IMR-90 (cell line): ENCODE results near the gene ARHGAP45. TPM values are rescaled to one million over a fixed set of nuclear protein-coding genes. Genes with fewer than 3 reads are reported as not detected.

Source experiments
- ATAC-seq: fragments of 200-7000 bp; cut with Tn5 transposase; 2 replicates; pipeline ENCODE4 v1.9.1; 2020; ENCODE audit warnings: low read depth, mild to moderate bottlenecking, moderate library complexity
- BruUV-seq: library from RNA; stranded (reverse); fragments of 400-500 nt; replicated peaks from 2 replicates; lab custom pipeline; 2021; lab: Mats Ljungman, UMichigan
- CTCF ChIA-PET: fragments of 300-600 bp; formaldehyde crosslinking; extraction: SDS; loops from one replicate; lab custom pipeline; 2021; ENCODE audit warnings: antibody characterized with exemption; lab: Yijun Ruan, JAX
- POLR2A ChIA-PET: fragments of 300-600 bp; sonication (Branson Sonifier 250); formaldehyde crosslinking; loops from one replicate; lab custom pipeline; 2022; ENCODE audit warnings: antibody characterized with exemption; ENCODE audit not compliant: unreplicated experiment; lab: Charles Lee
- DNase-seq: peaks from one replicate; pipeline ENCODE4 v3.0.0; 2013
- H2AFZ ChIP-seq: replicated peaks from 2 replicates; pipeline ENCODE3; 2013; ENCODE audit warnings: low read length, mild to moderate bottlenecking; ENCODE audit not compliant: poor library complexity
- H2AK5ac ChIP-seq: 2 replicates; pipeline ENCODE4 v1.6.1; 2013; ENCODE audit warnings: low read depth, low read length, inconsistent platforms
- H2AK9ac ChIP-seq: replicated peaks from 2 replicates; pipeline ENCODE3; 2013; ENCODE audit warnings: mild to moderate bottlenecking, low read depth, low read length, moderate library complexity; ENCODE audit not compliant: poor library complexity
- H2BK120ac ChIP-seq: 2 replicates; pipeline ENCODE4 v1.6.1; 2013; ENCODE audit warnings: low read depth, low read length, inconsistent platforms
- H2BK15ac ChIP-seq: 3 replicates; pipeline ENCODE4 v1.6.1; 2013; ENCODE audit warnings: low read depth, low read length, inconsistent platforms
- H2BK20ac ChIP-seq: 2 replicates; pipeline ENCODE4 v1.6.1; 2013; ENCODE audit warnings: low read depth, mild to moderate bottlenecking, inconsistent platforms, low read length, moderate library complexity
- H2BK5ac ChIP-seq: 2 replicates; pipeline ENCODE4 v1.6.1; 2013; ENCODE audit warnings: mild to moderate bottlenecking, low read depth, low read length, inconsistent platforms; ENCODE audit not compliant: poor library complexity, severe bottlenecking
- H3K14ac ChIP-seq: replicated peaks from 2 replicates; pipeline ENCODE4 v1.6.1; 2013; ENCODE audit warnings: low read depth, low read length, inconsistent platforms
- H3K18ac ChIP-seq: 2 replicates; pipeline ENCODE4 v1.6.1; 2013; ENCODE audit warnings: low read depth, low read length, control low read depth
- H3K23ac ChIP-seq: 2 replicates; pipeline ENCODE4 v1.6.1; 2013; ENCODE audit warnings: low read depth, low read length, inconsistent platforms
- H3K27ac ChIP-seq: 2 replicates; pipeline ENCODE4 v1.5.1; 2013; ENCODE audit warnings: mild to moderate bottlenecking, control low read depth, low read length; ENCODE audit not compliant: insufficient read depth
- H3K27me3 ChIP-seq: 2 replicates; pipeline ENCODE4 v1.6.1; 2013; ENCODE audit warnings: low read length; ENCODE audit not compliant: control insufficient read depth, insufficient read depth
- H3K36me3 ChIP-seq: 2 replicates; pipeline ENCODE4 v1.6.1; 2013; ENCODE audit warnings: low read length, mixed read lengths; ENCODE audit not compliant: control insufficient read depth, insufficient read depth
- H3K4ac ChIP-seq: 2 replicates; pipeline ENCODE4 v1.6.1; 2013; ENCODE audit warnings: low read depth, low read length, inconsistent platforms
- H3K4me1 ChIP-seq: 2 replicates; pipeline ENCODE4 v1.6.1; 2013; ENCODE audit warnings: low read length, mixed read lengths; ENCODE audit not compliant: control insufficient read depth, insufficient read depth
- H3K4me2 ChIP-seq: 2 replicates; pipeline ENCODE4 v1.6.1; 2013; ENCODE audit warnings: low read depth, mild to moderate bottlenecking, control low read depth, low read length, moderate library complexity
- H3K4me3 ChIP-seq: 2 replicates; pipeline ENCODE4 v1.5.1; 2013; ENCODE audit warnings: low read depth, mild to moderate bottlenecking, control low read depth, low read length, moderate library complexity; ENCODE audit not compliant: insufficient read depth
- H3K56ac ChIP-seq: 2 replicates; pipeline ENCODE4 v1.6.1; 2013; ENCODE audit warnings: low read length, inconsistent platforms; ENCODE audit not compliant: insufficient read depth; ENCODE audit errors: extremely low read depth
- H3K79me1 ChIP-seq, 2 experiments: 2 replicates each; pipeline ENCODE4 v1.6.1; 2013; ENCODE audit warnings: low read length in 2 of 2, inconsistent platforms in 1 of 2, low read depth in 1 of 2
- H3K9ac ChIP-seq: 2 replicates; pipeline ENCODE4 v1.6.1; 2013; ENCODE audit warnings: low read depth, low read length, control low read depth
- H3K9me1 ChIP-seq: 2 replicates; pipeline ENCODE4 v1.6.1; 2013; ENCODE audit warnings: low read length, inconsistent platforms; ENCODE audit not compliant: insufficient read depth
- H3K9me3 ChIP-seq: 2 replicates; pipeline ENCODE4 v1.6.1; 2013; ENCODE audit warnings: low read length; ENCODE audit not compliant: control insufficient read depth, insufficient read depth
- H4K20me1 ChIP-seq: 2 replicates; pipeline ENCODE4 v1.6.1; 2013; ENCODE audit warnings: low read length, inconsistent platforms; ENCODE audit not compliant: insufficient read depth
- H4K5ac ChIP-seq: 2 replicates; pipeline ENCODE4 v1.6.1; 2013; ENCODE audit warnings: mild to moderate bottlenecking, low read depth, low read length, control low read depth
- H4K8ac ChIP-seq, 2 experiments: 2 replicates each; pipeline ENCODE4 v1.6.1; 2013; ENCODE audit warnings: low read depth in 2 of 2, low read length in 2 of 2, control low read depth in 1 of 2, inconsistent platforms in 1 of 2
- H4K91ac ChIP-seq: 2 replicates; pipeline ENCODE4 v1.6.1; 2013; ENCODE audit warnings: low read depth, low read length, inconsistent platforms; ENCODE audit not compliant: insufficient read depth
- RCOR1 ChIP-seq: IDR thresholded peaks from 2 replicates; pipeline ENCODE4 v1.6.1; 2012; ENCODE audit warnings: mild to moderate bottlenecking, low read length, improper control_type of control experiment; ENCODE audit not compliant: insufficient replicate concordance
- RFX5 ChIP-seq: IDR thresholded peaks from 2 replicates; pipeline ENCODE4 v1.8.0; 2012; ENCODE audit warnings: low read depth, mild to moderate bottlenecking, low read length, moderate library complexity
- WGBS, 2 experiments: methylation state at CpG; one replicate each; pipeline versions ENCODE4 v1.1.5 to v1.1.7; 2013; ENCODE audit warnings: missing lambda C conversion rate in 2 of 2; ENCODE audit not compliant: insufficient read length in 1 of 2; ENCODE audit errors: extremely low coverage in 2 of 2; 5-methylcytosine and 5-hydroxymethylcytosine counted together
- dilution Hi-C: fragments of 300-500 bp; cut with HindIII; formaldehyde crosslinking; loops from one replicate; pipeline ENCODE4 v1.14.3; 2018; ENCODE audit warnings: low sequenced_read_pairs; ENCODE audit not compliant: unreplicated experiment
- in situ Hi-C: fragments of 300-500 bp; cut with MboI; formaldehyde crosslinking; loops from 3 replicates; pipeline ENCODE4 v1.14.3; 2019; ENCODE audit warnings: low sequenced_read_pairs, inconsistent platforms, mixed read lengths
- intact Hi-C: fragments of 100-400 bp; cut with micrococcal nuclease; formaldehyde crosslinking; loops from 2 replicates; pipeline ENCODE4 v1.10.0; 2022
- polyA plus RNA-seq, 3 experiments: library from polyadenylated mRNA; depleted of rRNA; stranded (reverse); fragments of >200 nt; gene quantifications; 2 replicates each; pipeline ENCODE4 v1.2.3, GENCODE V29; 2012; ENCODE audit warnings: low replicate concordance in 1 of 3
- total RNA-seq: library from RNA; depleted of rRNA; stranded (reverse); fragments of >200 nt; gene quantifications from 2 replicates; pipeline ENCODE4 v1.2.3, GENCODE V29; 2012
- TF ChIP-seq, protein P1 (sequence below): conservative IDR thresholded peaks from 2 replicates; pipeline ENCODE4 v1.5.1; 2012; ENCODE audit warnings: mild to moderate bottlenecking, low read depth, low read length, improper control_type of control experiment

The ARHGAP45 gene
- total and polyA plus RNA-seq, 2 of the 4 experiments (the other 2 are of a cell fraction), result 1.3 to 1.7 TPM

- TF ChIP-seq RFX5, result no peak
Observed at GRCh38 chr19:1042689-1043511, 24.1 kb upstream of the ARHGAP45 start (continued).

DNA sequence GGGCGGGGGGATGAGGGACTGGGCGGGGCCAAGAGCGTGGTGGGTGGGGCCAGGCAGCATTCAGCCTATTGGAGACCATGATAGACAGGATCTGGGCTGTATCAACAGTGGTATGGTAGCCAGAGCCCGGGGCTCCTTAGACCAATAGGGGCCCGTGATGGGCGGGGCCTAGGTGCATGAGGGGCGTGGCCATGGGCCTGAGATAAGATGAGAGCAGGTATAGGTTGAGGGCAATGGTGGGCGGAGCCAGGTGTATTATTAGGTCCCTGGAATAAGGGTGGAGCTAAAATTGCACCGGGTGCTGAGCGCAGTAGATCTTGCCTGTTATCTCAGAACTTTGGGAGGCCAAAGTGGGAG, 21.7 kb upstream of the ARHGAP45 start:
- ATAC-seq, result no peak
- no peaks in the 10 kb centered on the region for H3K27me3 ChIP-seq

More for the DNA sequence above, 21.7 kb upstream of the ARHGAP45 start:
- Histone ChIP-seq H3K4me1 (peaks cover 7% of the 10 kb centered on the region; the same call in 1 of the 2 replicates), H4K8ac (no peak overlapping the region), H3K9me1 (no peaks in the 10 kb centered on the region), H3K79me1 (no peaks in the 10 kb centered on the region), H2BK120ac (no peak overlapping the region), H4K20me1 (no peaks in the 10 kb centered on the region; the same call in none of the 2 replicates), H3K14ac (no peak overlapping the region), H2BK5ac (no peak overlapping the region), H2AFZ (no peak overlapping the region), H3K27ac (no peak overlapping the region), H3K4ac (no peak overlapping the region), H3K36me3 (no peaks in the 10 kb centered on the region), H3K18ac (no peak overlapping the region), H3K9me3 (no peaks in the 10 kb centered on the region), H3K4me2 (no peak overlapping the region), H2AK5ac (no peak overlapping the region), H2BK15ac (no peak overlapping the region), H3K23ac (no peak overlapping the region), H4K91ac (no peak overlapping the region), H4K5ac (no peak overlapping the region), H3K56ac (no peak overlapping the region), H2BK20ac (no peak overlapping the region), H3K9ac (no peak overlapping the region), H3K4me3 (no peak overlapping the region), H2AK9ac (no peak overlapping the region)
- BruUV-seq, result no TSS peak
- no peak for DNase-seq
- WGBS, 2 experiments, result 69% methylated on average over 3 of the region's 10 CpGs; no CpG with 5 or more reads in 1 of the 2 experiments
- in situ Hi-C loops (no loop called here), intact Hi-C loops (no loop called here), dilution Hi-C loops (no loop called here)
- CTCF ChIA-PET, result no interaction called here
- TF ChIP-seq RCOR1, result no peak
- TF ChIP-seq, protein P1, sequence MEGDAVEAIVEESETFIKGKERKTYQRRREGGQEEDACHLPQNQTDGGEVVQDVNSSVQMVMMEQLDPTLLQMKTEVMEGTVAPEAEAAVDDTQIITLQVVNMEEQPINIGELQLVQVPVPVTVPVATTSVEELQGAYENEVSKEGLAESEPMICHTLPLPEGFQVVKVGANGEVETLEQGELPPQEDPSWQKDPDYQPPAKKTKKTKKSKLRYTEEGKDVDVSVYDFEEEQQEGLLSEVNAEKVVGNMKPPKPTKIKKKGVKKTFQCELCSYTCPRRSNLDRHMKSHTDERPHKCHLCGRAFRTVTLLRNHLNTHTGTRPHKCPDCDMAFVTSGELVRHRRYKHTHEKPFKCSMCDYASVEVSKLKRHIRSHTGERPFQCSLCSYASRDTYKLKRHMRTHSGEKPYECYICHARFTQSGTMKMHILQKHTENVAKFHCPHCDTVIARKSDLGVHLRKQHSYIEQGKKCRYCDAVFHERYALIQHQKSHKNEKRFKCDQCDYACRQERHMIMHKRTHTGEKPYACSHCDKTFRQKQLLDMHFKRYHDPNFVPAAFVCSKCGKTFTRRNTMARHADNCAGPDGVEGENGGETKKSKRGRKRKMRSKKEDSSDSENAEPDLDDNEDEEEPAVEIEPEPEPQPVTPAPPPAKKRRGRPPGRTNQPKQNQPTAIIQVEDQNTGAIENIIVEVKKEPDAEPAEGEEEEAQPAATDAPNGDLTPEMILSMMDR, result no peak
- POLR2A ChIA-PET, result no interaction called here
